ENCODE results near the gene HSD3B2. TPM values are rescaled to one million over a fixed set of nuclear protein-coding genes. Genes with fewer than 3 reads are reported as not detected.

HSD3B2 gene
- total and polyA plus RNA-seq, 2 of the 8 experiments (the other 6 are each of a cell fraction or from before 2014, with no cell fraction given) = not detected

GRCh38 chr1:119367432-119368124 is 47.4 kb upstream of the HSD3B2 start:
- FAIRE-seq = peak; percentile 78
- Histone ChIP-seq H3K36me3 (ENCODE audit: control insufficient read depth in 2 of 4, insufficient read depth in 4 of 4, low read length in 3 of 4) (no peaks in the 10 kb centered on the region; a peak in 1 of 8 replicates), H3K56ac (replicated peaks; ENCODE audit: insufficient read length, low read depth, low read length) (no peak overlapping the region), H3K79me2 (ENCODE audit: control insufficient read depth in 1 of 2, insufficient read depth in 2 of 2, low read length in 2 of 2) (no peaks in the 10 kb centered on the region), H3K27ac (ENCODE audit: low read depth, low read length) (no peak overlapping the region), H3K23ac (ENCODE audit: insufficient read length) (no peak overlapping the region), H2BK20ac (ENCODE audit: low read length) (no peak overlapping the region), H4K91ac (replicated peaks; ENCODE audit: insufficient read length, low read length) (peak overlapping the region; percentile 47), H3K27me3 (replicated peaks in 1 of 4; ENCODE audit: control insufficient read depth in 3 of 4, extremely low read depth in 1 of 4, insufficient read depth in 3 of 4, low read length in 3 of 4) (no peaks in the 10 kb centered on the region; a peak in 1 of 7 replicates), H2BK12ac (ENCODE audit: low read depth, low read length) (peak overlapping the region; percentile 23; the same call in 1 of the 2 replicates), H3K9me3 (ENCODE audit: insufficient read depth in 2 of 2, low read depth in 1 of 2, low read length in 1 of 2) (no peaks in the 10 kb centered on the region), H3K4me3 (ENCODE audit: extremely low read depth in 1 of 4, insufficient read depth in 2 of 4, low read depth in 3 of 4, low read length in 4 of 4) (no peak overlapping the region), H2BK15ac (ENCODE audit: low read length) (no peak overlapping the region), H3K23me2 (ENCODE audit: low read depth, low read length) (no peaks in the 10 kb centered on the region), H3K79me1 (ENCODE audit: low read depth, low read length) (no peaks in the 10 kb centered on the region), H2AK5ac (ENCODE audit: low read depth, low read length) (no peak overlapping the region), H2BK5ac (ENCODE audit: low read depth, low read length) (no peak overlapping the region), H4K5ac (ENCODE audit: insufficient read length, low read depth, low read length) (no peak overlapping the region), H3K4me1 (replicated peaks in 1 of 4; ENCODE audit: control insufficient read depth in 3 of 4, insufficient read depth in 4 of 4, low read length in 3 of 4) (peaks cover 0 to 3% (median 2%) of the 10 kb centered on the region in 4 experiments; a peak in 3 of 7 replicates), H3K4me2 (ENCODE audit: insufficient read depth in 1 of 2, low read depth in 2 of 2, low read length in 2 of 2) (no peak overlapping the region), H3K18ac (ENCODE audit: extremely low read depth, low read length) (no peak overlapping the region), H4K8ac (ENCODE audit: extremely low read depth, insufficient read depth, low read length) (no peak overlapping the region), H2AFZ (ENCODE audit: low read length) (0 out of 2 replicates have a peak overlapping the region, but pooled peaks have one; percentile 3), H3K14ac (ENCODE audit: insufficient read length) (no peak overlapping the region), H4K20me1 (replicated peaks in 1 of 2; ENCODE audit: control insufficient read depth in 1 of 2, insufficient read depth in 2 of 2, low read length in 2 of 2) (no peaks in the 10 kb centered on the region), H3K9ac (replicated peaks in 1 of 4; ENCODE audit: extremely low read depth in 1 of 4, low read depth in 3 of 4, low read length in 3 of 4) (no peak overlapping the region), H3K4ac (replicated peaks; ENCODE audit: insufficient read length, low read depth, low read length) (no peak overlapping the region), H2BK120ac (replicated peaks; ENCODE audit: low read depth, low read length) (peak overlapping the region; percentile 36)
- TF ChIP-seq CTCF (IDR thresholded peaks at IDR 0.05; ENCODE audit: control extremely low read depth in 1 of 3, insufficient read depth in 1 of 3, low read depth in 1 of 3, low read length in 3 of 3) = peak in 2 of 3 experiments; percentile 83 to 96; a peak in 3 of 4 replicates
- TF ChIP-seq RAD21 (IDR thresholded peaks at IDR 0.05 in 1 of 2, conservative IDR thresholded peaks at IDR 0.05 in 1 of 2; ENCODE audit: low read depth in 2 of 2, low read length in 2 of 2) = peak; percentile 100
- TF ChIP-seq SRF (IDR thresholded peaks at IDR 0.05; ENCODE audit: low read depth, low read length) = no peak
- no peak for TF ChIP-seq JUN (IDR thresholded peaks at IDR 0.05; ENCODE audit: low read depth, low read length)
- POLR2A ChIA-PET (ENCODE audit: partially characterized antibody) = interaction anchor here (1.3 to 1.5 kb wide), 2 partner anchors 10 to 45 kb away, joined by 3 to 4 read pairs; no protein-coding TSS in a partner anchor
- CTCF ChIA-PET (ENCODE audit: partially characterized antibody) = interaction anchor here (0.6 to 14.2 kb wide), 32 partner anchors 9 to 591 kb away, joined by 3 to 368 read pairs (median 4); partner anchors contain the start of gene WARS2
- DNase-seq (ENCODE audit: low read depth in 1 of 2, low spot score in 2 of 2) = no peak
- WGBS, 2 experiments (ENCODE audit: extremely low coverage in 1 of 2, insufficient coverage in 1 of 2, insufficient read length in 1 of 2, insufficient replicate concordance in 2 of 2, low coverage in 1 of 2, low lambda C conversion rate in 2 of 2, missing lambda C conversion rate in 1 of 2) = 70% methylated on average over 13 of the region's 13 CpGs; no CpG with 5 or more reads in 1 of the 2 experiments

Measured in H1 (cell line).